Kidney epithelial cell (primary cell): Measurements from ENCODE around the gene ZBTB24. TPM values are rescaled to one million over a fixed set of nuclear protein-coding genes. Genes with fewer than 3 reads are reported as not detected.
A peak's percentile ranks its signal among the peaks of the same experiment; 100 is the strongest.

Experiments used
- DNase-seq: peaks from one replicate; pipeline ENCODE4 v3.0.0-alpha.2; 2010; ENCODE audit warnings: low read depth
- H3K27me3 ChIP-seq: 2 replicates; pipeline ENCODE4 v1.6.0; 2011; ENCODE audit warnings: low read length; ENCODE audit not compliant: control insufficient read depth, insufficient read depth
- H3K36me3 ChIP-seq: 2 replicates; pipeline ENCODE4 v1.5.1; 2011; ENCODE audit warnings: low read length; ENCODE audit not compliant: control insufficient read depth, insufficient read depth
- H3K4me3 ChIP-seq: 2 replicates; pipeline ENCODE4 v1.5.1; 2011; ENCODE audit warnings: low read depth, mild to moderate bottlenecking, control low read depth, low read length
- CTCF ChIP-seq: IDR thresholded peaks from 2 replicates; pipeline ENCODE4 v1.5.1; 2011; ENCODE audit warnings: mild to moderate bottlenecking, moderate library complexity, low read length, control low read depth, inconsistent platforms; ENCODE audit not compliant: insufficient read depth, poor library complexity, severe bottlenecking
- total RNA-seq: library from RNA; depleted of rRNA; stranded (reverse); fragments of >200 nt; gene quantifications from 2 replicates; pipeline ENCODE4 v1.2.3, GENCODE V29; 2015

Gene ZBTB24
- 7.7 and 10.9 TPM in 2 replicates for total RNA-seq

GRCh38 chr6:109482905-109483734 lies at the start of gene ZBTB24:
Gene ZBTB24 (minus strand): TSS chr6:109483219. CDS start chr6:109482026, 1,193 bp downstream.
- TF ChIP-seq CTCF, result no peak
- peak; percentile 34 for DNase-seq
- H3K36me3 ChIP-seq, result peaks cover 1% of the 10 kb centered on the region
- H3K27me3 ChIP-seq, result no peaks in the 10 kb centered on the region
- H3K4me3 ChIP-seq, result peak within 1 kb of the TSS; percentile 63

GRCh38 chr6:109531446-109531845 lies 48.4 kb upstream of the ZBTB24 start:
- Histone ChIP-seq H3K27me3 (no peaks in the 10 kb centered on the region), H3K36me3 (no peaks in the 10 kb centered on the region), H3K4me3 (no peak overlapping the region)
- TF ChIP-seq CTCF, result no peak
- DNase-seq, result no peak

GRCh38 chr6:109527989-109528388 lies 45.0 kb upstream of the ZBTB24 start:
- no peaks in the 10 kb centered on the region for H3K36me3 ChIP-seq

GRCh38 chr6:109526905-109527628 lies 44.0 kb upstream of the ZBTB24 start:
- TF ChIP-seq CTCF, result peak; percentile 60
- Histone ChIP-seq H3K27me3 (no peaks in the 10 kb centered on the region), H3K4me3 (no peak overlapping the region), H3K36me3 (no peaks in the 10 kb centered on the region)
- peak; percentile 31 for DNase-seq

More at GRCh38 chr6:109527989-109528388, 45.0 kb upstream of the ZBTB24 start:
- Histone ChIP-seq H3K4me3 (no peak overlapping the region), H3K27me3 (no peaks in the 10 kb centered on the region)
- no peak for DNase-seq
- TF ChIP-seq CTCF, result peak; percentile 44

- no peak overlapping the region for H3K4me3 ChIP-seq
- H3K27me3 ChIP-seq, result no peaks in the 10 kb centered on the region
- H3K36me3 ChIP-seq, result no peaks in the 10 kb centered on the region
- TF ChIP-seq CTCF, result no peak
- DNase-seq, result no peak
Observed at GRCh38 chr6:109524129-109524528, 41.1 kb upstream of the ZBTB24 start.
